Mammary epithelial cell (primary cell): ENCODE data around the gene THADA.

Experiments used
- EZH2 ChIP-seq: IDR thresholded peaks from 2 replicates; pipeline ENCODE4 v1.6.1; 2012; ENCODE audit warnings: low read length, inconsistent platforms, borderline replicate concordance
- TF ChIP-seq, protein P1 (sequence below), 2 donors: IDR thresholded peaks in 1 of 2; conservative IDR thresholded peaks in 1 of 2; 2 replicates each; pipeline ENCODE4 v1.5.1; 2011 to 2012; ENCODE audit warnings: inconsistent platforms in 2 of 2, low read length in 2 of 2, mild to moderate bottlenecking in 2 of 2, control low read depth in 1 of 2, low read depth in 1 of 2; ENCODE audit not compliant: insufficient read depth in 1 of 2; ENCODE audit errors: extremely low read depth in 1 of 2

DNA sequence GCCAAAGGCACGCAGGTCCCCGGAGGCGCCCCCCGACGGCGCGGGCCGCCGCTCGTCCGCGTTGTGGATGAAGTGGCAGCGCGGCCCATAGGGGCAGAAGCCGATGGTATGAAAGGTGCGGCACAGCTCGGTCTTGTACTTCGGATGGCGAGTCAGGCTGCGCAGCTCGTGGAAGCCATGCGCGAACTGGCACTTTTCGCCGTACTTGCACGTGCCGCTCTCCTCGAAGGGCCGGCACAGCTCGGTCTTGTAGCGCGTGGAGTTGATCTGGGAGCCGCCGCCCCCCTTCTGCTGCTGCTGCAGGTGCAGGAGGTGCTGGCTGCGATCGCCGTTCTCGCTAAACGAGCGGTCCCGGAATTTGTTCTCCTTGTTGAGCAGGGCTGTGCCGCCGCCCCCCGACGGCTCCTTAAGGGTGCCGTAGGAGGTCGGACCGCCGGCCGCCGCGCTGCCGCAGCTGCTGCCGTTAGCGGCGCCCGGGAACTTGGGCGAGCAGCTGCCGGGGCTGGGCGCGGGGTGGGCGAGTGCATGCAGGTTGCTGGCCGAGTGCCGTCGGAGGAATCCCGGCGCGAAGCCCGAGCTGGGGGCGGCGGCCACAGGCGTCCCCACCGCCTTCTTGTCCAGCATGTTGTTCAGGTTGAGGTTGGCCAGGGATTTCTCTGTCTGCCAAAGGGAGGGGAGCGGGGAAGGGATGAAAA lies 370.6 kb downstream of the THADA start:
- TF ChIP-seq, protein P1, sequence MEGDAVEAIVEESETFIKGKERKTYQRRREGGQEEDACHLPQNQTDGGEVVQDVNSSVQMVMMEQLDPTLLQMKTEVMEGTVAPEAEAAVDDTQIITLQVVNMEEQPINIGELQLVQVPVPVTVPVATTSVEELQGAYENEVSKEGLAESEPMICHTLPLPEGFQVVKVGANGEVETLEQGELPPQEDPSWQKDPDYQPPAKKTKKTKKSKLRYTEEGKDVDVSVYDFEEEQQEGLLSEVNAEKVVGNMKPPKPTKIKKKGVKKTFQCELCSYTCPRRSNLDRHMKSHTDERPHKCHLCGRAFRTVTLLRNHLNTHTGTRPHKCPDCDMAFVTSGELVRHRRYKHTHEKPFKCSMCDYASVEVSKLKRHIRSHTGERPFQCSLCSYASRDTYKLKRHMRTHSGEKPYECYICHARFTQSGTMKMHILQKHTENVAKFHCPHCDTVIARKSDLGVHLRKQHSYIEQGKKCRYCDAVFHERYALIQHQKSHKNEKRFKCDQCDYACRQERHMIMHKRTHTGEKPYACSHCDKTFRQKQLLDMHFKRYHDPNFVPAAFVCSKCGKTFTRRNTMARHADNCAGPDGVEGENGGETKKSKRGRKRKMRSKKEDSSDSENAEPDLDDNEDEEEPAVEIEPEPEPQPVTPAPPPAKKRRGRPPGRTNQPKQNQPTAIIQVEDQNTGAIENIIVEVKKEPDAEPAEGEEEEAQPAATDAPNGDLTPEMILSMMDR (conservative IDR thresholded peaks at IDR 0.05 in 1 of 2, IDR thresholded peaks at IDR 0.05 in 1 of 2; ENCODE audit: extremely low read depth in 1 of 2, insufficient read depth in 1 of 2, low read depth in 1 of 2, low read length in 2 of 2): no peak
- TF ChIP-seq EZH2: no peak
